GM18861 (cell line): Measurements from ENCODE around the gene NUP210.
A peak's percentile ranks its signal among the peaks of the same experiment; 100 is the strongest.
"Not testable (repeated sequence)": the region's sequence is repeated elsewhere in the genome, so short reads cannot be mapped to it uniquely, and the experiment has no call there.

Source experiments
- ATAC-seq: cut with Tn5 transposase; IDR thresholded peaks from one replicate; pipeline ENCODE4 v1.9.1; 2021; ENCODE audit not compliant: unreplicated experiment

Gene NUP210

DNA sequence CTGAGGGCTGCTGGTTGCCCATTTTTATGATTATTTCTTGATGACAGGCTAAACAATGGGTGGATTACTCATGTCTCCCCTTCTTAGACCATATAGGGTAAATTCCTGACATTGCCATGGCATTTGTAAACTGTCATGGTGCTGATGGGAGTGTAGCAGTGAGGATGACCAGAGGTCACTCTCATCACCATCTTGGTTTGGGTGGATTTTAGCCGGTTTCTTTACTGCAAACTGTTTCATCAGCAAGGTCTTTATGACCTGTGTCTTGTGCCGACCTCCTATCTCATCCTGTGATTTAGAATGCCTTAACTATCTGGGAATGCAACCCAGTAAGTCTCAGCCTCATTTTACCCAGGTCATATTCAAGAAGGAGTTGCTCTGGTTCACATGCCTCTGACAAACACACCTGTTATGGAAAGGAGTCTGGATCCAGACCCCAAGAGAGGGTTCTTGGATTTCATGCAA lies 10.3 kb upstream of the NUP210 start:
- ATAC-seq: not testable (repeated sequence)

DNA sequence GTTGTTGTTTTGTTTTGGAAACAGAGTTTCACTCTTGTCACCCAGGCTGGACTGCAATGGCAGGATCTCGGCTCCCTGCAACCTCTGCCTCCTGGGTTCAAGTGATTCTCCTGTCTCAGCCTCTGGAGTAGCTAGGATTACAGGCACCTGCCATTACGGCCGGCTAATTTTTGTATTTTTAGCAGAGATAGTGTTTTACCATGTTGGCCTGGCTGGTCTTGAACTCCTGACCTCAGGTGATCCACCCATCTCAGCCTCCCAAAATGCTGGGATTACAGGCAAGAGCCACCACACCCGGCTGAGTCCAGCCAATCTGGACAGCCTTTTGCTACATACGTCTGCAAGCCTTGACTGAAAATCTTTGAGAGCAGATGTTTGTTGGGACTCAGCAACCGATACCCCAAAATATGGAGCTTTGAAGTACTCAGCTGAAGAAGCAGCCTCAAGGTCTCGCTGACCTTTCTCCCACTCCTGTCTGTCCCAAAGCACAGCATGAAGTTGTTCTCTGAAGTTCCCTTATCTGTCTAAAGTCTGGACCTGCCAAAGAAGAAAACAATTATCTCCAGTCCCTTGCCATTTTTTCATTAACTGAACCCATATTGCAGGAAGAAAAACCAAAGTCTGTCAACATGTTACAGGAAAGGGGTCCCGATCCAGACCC lies 9.6 kb upstream of the NUP210 start:
- ATAC-seq: no peak

DNA sequence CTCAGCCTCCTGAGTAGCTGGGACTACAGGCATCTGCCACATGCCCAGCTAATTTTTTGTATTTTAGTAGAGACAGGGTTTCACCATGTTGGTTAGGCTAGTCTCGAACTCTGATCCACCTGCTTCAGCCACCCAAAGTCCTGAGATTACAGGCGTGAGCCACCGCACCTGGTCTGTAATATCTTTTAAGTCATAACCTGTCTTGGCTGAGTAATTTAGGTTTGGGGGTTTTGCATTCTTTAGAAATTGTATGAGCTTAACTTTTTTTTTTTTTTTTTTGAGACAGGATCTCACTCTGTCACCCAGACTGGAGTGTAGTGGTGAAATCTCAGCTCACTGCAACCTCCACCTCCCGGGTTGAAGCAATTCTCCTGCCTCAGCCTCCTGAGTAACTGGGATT lies 8.6 kb upstream of the NUP210 start:
- not testable (repeated sequence) for ATAC-seq

DNA sequence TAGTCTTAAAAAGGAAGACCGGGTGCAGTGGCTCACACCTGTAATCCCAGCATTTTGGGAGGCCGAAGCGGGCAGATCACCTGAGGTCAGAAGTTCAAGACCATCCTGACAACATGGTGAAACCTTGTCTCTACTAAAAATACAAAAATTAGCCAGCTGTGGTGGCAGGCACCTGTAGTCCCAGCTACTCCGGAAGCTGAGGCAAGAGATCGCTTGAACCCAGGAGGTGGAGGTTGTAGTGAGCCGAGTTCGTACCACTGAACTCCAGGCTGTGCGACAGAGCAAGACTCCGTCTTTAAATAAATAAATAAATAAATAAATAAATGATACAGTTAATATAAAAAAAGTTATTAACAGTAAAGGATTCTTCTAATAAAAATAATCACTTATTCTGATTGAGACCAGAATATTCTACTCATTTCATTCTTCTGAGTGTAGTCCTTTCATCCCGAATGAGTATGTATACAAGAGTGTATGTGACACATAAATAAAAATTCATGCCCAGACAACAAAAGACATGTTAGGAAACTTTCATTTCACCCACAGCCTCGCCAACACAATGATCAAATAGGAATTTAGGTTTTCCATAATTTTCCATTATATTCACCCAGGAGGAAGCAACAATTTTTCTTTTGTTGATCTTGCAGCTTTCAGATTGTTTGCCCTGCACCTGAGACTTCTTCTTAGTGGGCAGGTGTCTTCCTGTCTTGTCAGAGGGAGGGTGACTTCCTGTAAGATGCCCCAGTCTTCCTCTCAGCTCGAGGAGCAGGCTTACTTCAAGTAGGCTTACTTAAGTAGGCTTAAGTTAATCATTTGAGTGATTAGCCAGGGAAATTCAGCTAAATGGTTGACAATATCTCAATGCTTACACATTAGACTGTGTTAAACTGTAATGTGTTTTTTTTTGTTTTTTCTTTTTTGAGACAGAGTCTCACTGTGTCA lies 7.8 kb upstream of the NUP210 start:
- no peak for ATAC-seq

DNA sequence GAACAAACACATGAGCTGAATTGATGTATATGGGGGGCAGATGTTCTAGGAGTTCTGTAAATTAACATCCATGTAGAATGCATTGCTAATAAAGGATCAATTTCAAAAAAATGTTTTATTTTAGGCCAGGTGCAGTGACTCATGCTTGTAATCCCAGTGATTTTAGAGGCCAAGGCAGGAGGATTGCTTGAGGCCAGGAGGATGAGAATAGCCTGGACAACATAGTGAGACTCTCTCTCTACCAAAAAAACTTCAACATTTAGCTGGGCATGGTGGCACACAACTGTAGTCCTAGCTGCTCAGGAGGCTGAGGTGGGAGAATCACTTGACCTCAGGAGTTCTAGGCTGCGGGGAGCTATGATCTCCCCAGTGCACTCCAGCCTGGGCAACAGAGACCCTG lies 6.5 kb upstream of the NUP210 start:
- ATAC-seq: no peak

DNA sequence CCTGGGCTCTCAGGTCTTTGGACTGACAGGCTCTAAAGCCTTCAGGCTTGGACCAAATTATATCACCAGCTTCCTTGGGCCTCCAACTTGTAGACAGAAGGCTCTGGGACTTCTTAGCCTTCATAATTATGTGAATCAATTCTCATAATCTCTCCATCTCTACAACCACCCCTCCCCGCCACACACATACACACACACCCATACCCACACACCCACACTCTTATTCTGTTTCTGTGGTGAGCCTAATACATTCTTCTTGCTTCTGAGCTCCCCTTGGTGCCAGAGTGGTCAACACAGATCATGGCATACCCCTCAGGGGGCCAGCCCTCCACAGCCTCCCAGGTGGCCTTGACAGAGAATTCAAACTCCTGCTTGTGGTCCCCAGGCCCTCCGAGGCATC lies 5.6 kb upstream of the NUP210 start:
- no peak for ATAC-seq

DNA sequence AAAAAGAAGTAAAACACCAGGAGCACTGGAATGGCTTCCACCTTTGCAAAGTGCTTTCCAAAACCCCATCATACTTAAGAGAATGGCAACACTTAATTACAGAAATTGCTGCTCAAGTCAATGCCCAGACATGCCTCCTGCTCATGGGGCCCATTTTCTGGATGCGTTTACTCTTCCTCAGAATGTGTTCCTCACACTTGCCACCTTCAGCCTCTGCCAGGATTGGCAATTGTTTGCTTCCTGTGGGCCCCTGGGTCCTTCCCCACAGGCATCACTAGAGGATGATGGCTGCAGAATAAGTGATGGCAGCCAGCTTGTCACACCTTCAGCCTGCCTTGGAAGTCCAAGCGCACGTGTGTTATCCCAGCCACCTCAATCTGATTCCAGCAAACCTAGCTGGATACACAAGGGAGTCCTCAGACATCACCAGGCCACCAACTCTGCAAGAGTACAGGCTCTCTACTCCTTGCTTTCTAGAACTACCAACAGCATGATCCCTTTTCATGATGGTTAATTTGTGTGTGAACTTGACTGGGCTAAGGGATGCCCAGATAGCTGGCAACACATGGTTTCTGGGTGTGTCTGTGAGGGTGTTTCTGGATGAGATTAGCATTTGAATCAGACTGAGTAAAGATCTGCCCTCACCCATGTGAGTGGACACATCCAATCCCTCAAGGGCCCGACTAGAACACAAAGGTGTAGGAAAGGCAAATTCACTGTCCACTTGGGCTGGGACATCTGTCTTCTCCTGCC lies 4.9 kb upstream of the NUP210 start:
- no peak for ATAC-seq

DNA sequence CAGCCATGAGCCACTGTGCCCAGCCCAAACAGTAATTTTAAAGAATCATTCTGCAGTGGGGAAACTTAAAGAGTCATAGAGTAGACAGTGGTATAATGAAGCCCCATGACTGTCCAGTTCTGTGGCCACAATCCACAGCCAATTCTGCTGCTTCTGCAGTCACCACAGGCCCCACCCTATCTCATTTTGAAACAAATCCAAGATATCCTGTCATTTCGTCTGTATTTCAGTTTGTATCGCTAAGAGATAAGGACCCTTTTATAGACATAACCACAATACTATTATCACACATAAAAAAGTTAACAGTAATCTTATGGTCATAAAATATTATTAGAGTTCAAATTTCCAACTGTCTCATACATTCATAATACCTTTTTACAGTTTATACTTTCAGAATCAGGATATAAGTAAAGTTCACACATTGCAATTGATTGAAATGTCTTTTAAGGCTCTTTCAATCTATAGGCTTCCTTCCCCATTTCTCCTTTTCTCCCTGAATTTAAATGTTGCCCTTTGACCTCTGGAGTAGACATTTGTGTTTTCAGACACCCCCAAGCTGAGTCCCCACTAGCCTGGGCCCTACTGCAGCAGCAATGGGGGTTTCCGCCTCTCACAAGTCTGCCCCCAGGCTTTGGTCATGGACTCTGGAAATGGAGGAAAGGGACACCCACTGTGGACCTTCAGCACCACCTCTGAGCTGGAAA lies 4.2 kb upstream of the NUP210 start:
- ATAC-seq: no peak

DNA sequence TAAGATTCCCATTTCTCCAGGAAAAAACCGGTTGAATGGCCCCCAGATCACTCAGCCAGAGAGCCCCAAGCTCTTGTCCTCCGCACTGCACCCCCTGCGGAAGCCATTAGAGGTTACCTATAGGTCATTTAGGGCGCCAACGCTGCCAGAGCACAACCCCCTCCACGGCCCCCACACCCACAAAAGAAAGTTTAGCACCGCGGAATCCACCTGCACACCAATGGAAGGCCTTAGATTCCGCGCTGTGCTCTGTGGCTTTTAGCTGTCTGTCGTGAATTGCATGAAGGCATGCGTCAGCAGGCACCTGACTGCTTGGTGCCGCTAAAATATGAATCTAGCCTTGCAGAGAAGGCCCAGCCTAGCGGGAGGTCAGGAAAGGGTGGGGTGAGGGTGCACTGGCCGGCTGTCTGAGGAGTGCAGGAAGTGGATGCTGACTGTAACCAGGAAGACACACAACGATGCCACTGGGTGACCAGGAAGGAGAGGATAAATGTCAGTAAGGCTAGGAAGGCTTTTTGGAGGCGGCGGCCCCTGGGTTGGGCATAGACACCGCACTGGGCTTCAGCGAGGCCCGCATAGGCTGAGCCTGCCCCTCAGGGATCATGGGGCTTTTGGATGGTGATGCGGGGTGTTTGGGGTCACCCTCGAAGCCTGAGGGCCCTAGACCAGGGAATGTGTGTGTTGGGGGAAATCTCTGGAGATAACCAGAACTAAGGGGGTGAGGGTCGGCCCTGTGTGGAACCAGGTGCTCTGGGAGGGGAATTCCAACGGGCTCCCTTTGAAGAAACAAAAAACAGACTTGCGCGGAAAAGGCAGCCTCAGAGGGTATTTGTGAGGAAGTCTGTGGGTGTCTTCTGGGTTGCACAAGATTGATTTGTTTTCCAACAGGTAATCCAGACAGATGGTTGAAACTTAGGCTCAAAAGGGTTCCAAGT lies 976 bp upstream of the NUP210 start:
- ATAC-seq: peak; percentile 34

DNA sequence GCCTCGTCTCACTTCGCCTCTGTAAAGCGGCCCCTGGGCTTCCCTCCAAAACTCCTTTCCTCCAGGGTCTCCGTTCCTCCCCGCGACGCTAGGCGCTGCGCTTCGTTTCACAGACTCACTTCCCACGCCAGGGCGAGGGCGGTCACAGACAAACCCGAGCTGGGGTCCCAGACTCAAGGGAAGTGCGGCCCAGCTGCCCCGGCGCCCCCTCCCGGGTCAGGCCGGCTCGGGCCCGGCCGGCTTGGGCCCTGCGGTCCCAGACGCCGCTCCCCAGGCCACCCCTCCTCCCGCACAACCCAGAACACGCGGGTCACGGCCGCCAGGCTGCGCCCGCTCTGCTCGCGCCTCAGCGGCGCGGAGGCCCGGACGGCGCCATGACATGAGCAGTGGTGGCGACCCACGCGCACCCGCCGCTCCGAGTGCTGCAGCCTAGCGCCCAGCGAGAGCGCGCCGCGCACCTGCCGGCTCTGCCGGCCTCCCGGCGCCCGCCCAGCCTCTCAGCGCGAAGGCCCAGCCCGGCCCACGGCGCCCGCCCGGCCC lies 547 bp downstream of the NUP210 start:
- ATAC-seq: peak; percentile 31

DNA sequence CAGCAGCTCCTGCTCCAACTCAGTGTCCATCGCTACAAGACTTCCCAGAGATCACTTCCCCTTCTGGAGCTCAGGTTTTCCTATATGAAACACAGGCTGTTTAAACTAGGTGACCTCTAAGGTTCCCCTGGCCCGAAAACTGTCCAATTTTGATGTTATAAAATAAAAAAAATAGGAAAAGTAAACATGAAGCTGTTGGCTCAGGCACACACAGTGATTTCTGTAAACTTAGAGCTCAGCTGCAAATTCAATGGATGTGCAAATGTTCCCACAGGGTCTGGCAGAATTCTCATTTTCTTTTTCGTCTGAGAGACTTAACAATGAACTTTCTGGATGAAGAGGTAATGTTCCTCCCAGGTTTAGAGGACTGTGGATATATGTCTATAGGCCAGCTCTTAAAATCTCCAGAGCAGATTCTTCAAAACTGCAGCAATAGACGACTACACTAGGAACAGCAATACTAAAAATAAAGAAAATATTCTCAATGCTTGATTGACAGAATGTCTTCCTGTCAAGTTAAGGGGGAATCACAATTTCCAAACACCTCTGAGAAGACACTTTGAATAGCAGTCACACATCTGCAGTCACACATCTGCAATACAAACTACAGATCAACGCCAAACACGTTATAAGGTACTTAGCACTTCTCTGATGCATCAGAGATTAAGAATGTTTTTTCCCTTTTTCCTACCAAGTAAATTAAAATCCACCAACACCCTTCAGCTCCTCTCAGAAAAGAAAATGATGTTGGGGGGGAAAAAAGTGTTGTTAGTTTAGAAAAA lies 2.8 kb downstream of the NUP210 start:
- ATAC-seq: no peak

DNA sequence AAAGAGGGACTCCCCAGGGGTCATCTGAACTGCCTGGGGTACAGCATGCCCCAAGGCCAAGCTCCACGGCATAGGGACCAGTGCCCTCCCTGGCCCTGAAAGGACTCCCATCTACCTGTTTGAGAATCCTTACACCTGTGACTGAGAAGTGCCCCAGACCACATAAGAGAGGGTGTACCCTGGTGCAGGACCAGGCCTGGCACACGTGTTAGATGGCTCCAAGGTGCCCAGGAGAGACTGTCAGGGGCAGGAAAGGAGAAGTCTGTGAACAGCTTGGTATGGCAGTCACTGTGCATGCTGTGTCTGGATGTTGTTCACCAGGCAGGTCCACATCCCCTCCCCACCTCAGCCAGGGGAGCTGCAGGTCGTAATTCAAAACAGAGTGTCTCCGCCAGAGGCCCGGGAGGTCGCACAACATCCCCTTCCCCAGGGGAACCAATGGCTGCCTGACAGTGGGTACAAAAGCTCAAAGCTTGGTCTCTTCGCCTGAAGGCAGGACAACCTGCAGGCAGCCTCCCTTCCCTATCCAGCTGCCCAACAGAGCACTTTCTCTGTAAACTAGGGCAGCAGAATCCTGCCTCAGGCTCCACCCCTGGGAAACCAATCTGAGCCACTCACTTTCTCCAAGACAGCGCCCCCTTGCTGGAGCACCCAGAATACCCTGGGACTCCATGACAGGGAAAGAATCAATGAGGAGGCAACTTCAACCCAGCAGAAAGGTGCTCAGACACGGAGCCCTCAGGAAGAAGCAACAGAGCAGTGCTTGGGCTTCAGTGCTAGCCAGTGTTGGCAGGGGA lies 3.9 kb downstream of the NUP210 start:
- no peak for ATAC-seq

DNA sequence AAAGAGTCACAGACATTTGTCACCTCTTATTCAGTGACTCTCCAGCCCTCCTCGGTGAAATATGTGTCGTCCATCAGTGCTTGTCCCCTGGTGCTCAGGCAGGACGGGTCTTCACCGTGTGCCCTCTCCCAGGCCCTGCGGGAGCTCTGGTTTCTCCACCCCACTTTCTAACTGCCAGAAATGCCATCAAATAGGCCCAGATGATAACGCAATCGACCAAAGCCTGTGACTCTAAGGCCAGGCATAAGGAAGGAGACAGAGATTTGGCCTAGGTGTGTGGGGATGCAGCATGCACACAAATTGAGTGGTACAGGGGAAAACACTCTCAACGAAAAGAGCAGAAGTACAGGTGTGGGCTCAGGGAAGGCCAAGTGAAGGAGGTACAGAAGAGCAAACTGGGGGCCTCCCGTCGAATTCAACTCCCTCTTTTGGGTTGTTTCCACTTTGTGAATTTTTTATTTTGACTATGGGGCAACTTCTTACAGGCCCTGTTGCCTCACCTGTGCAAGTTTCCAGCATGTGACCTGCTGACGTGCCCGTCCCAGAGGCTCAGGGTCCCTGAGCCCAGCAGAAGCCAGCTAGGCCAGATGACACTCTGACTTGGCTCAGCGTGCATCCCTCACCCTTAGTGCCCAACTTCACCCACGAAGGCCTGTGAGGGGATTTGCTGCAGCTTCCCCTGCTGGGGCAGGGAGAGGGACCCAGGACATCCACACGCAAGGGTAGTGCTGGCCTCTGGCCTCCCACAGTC lies 4.7 kb downstream of the NUP210 start:
- no peak for ATAC-seq

DNA sequence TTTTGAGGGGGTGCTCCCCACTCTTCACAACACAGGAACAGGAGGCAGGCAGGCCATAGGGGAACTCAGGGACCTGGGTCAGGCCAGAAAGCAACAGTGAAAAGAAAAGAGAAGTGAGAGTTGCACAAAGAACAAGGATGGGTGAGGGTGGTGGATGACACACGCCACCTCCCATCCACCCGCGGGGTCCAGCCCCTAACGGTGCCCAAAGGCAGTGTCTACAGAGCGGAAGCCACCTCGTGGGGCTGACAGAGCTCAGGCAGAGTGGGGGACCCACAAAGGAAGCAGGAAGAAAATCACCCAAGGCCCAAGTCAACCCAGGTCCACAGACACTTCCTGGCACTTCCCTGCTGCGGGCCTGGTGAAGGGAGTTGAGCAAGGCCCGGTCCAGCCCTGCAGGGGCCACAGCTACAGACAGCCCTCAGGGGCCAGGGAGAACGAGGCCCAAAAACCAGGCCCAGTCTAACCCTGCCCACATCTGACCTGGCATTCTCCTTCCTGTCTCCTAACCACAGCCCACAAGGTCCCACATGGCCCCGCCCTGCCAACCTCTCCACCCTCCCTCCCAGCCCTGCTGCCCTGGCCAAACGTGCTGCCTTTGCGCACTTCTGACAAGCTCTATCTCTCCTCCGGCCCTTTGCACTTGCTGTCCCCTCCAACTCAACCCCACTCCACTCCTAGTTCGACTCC lies 5.9 kb downstream of the NUP210 start:
- ATAC-seq: peak; percentile 89

DNA sequence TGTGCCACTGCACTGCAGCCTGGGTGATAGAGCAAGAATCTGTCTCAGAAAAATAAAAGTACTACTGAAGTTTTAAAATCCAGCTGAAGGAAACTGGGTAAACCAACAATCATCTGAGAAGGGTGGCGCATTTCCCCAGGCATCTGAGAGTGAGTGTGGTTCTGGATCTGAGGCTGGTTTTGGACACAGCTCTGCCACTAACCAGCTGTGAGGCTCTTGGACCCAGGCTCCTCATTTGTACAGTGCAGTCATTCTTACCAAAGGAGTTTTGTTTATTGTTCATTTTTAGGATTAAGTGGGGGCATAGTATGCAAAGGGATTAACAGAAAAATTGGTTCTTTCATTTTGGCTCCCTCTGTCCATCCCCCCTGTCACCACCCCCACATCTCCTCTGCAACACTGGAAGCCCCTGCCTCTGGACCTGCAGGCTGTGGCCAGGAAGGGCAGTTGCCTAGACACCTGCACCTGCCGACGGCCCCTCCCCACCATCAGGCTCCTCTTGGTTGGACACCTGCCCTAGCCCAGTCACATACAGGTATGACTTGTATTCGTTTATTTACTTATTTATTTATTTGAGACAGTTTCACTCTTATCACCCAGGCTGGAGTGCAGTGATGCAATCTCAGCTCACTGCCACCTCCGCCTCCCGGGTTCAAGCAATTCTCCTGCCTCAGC lies 8.8 kb downstream of the NUP210 start:
- ATAC-seq: no peak

DNA sequence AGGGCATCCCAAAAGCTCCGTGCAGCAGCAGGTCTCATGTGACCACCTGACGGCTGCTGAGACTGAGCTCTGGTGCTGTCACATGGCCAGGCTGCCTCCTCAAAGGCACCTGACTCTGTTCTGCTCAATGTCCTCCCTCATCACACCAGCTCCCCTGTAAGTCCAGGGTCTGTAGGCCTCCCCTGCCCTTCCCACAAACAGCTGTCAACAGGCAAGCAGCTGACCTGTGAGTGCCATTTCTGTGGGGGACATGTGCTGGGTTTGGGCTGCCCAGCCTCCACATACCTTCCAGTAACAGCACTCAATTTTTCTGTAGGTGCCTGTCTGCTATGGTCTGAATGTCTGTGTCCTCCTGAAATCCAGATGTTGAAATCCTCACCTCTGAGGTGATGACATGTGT lies 11.2 kb downstream of the NUP210 start:
- ATAC-seq: no peak
